Right cardiac atrium (tissue), 5 donors: Measurements from ENCODE around the gene PVALB. TPM values are rescaled to one million over a fixed set of nuclear protein-coding genes. Genes with fewer than 3 reads are reported as not detected.

Experiments used
- ATAC-seq, 2 donors: fragments of 200-7000 bp; cut with Tn5 transposase; one replicate each; pipeline versions ENCODE4 v1.8.0 to v1.9.1; 2020; ENCODE audit warnings: moderate library complexity in 2 of 2, mild to moderate bottlenecking in 1 of 2
- DNase-seq, 3 donors: peaks; one replicate each; pipeline ENCODE4 v3.0.0-alpha.2; 2020
- H3K27ac ChIP-seq: one replicate; pipeline ENCODE4 v1.5.1; 2013; ENCODE audit warnings: mild to moderate bottlenecking, low read length, control low read depth, moderate library complexity
- H3K27me3 ChIP-seq: one replicate; pipeline ENCODE4 v1.6.1; 2013; ENCODE audit not compliant: control insufficient read depth, insufficient read depth
- H3K4me1 ChIP-seq: one replicate; pipeline ENCODE4 v1.6.1; 2013; ENCODE audit warnings: low read length; ENCODE audit not compliant: control insufficient read depth, insufficient read depth
- H3K4me3 ChIP-seq: one replicate; pipeline ENCODE4 v1.5.1; 2013; ENCODE audit warnings: low read length, control low read depth
- H3K9me3 ChIP-seq: one replicate; pipeline ENCODE4 v1.6.1; 2013; ENCODE audit warnings: low read length; ENCODE audit not compliant: control insufficient read depth
- WGBS: extraction: QIAGEN DNeasy Blood & Tissue Kit; methylation state at CpG from one replicate; pipeline ENCODE4 v1.1.7; 2013; 5-methylcytosine and 5-hydroxymethylcytosine counted together
- intact Hi-C, 4 donors: fragments of 100-400 bp; cut with DNase I; formaldehyde crosslinking; loops; one replicate each; pipeline versions ENCODE4 v1.11.0 to v1.14.0; 2022 to 2023
- polyA plus RNA-seq: library from polyadenylated mRNA; stranded (reverse); fragments of 200-250 nt; gene quantifications from one replicate; pipeline ENCODE4 v1.2.3, GENCODE V29; 2013
- total RNA-seq, 4 donors: library from RNA; stranded (reverse); fragmentation: NEBNext Ultra II Directional; extraction: Animal tissue kit (Norgen Biotek cat#: 25700); gene quantifications; one replicate each; pipeline ENCODE4 v1.2.1, GENCODE V29; 2021
- donor health status: healthy with polysubstance abuse.
- donor health status: DM: no; HTN: yes; CAD: no.
- donor health status: DM: no; HTN: no; CAD: no.
- donor health status: DM: no; HTN: yes; CAD: no; lungs with severe emphysema.
- donor health status: DM: yes; HTN: yes; CAD: no.

The PVALB gene
- total and polyA plus RNA-seq, 5 donors: not detected

- Histone ChIP-seq H3K27ac (no peak overlapping the region), H3K9me3 (no peaks in the 10 kb centered on the region), H3K4me3 (no peak overlapping the region), H3K4me1 (no peaks in the 10 kb centered on the region), H3K27me3 (no peaks in the 10 kb centered on the region)
- 93% methylated on average over 6 of the region's 6 CpGs for WGBS
- DNase-seq (no peak), ATAC-seq (no peak)
- intact Hi-C loops: no loop called here
Observed at GRCh38 chr22:36809351-36809750, 7.5 kb downstream of the PVALB start.

GRCh38 chr22:36808721-36809344, 8.0 kb downstream of the PVALB start:
- ATAC-seq (no peak), DNase-seq (no peak)
- intact Hi-C loops: no loop called here
- WGBS: 62% methylated on average over 1 of the region's 1 CpG
- Histone ChIP-seq H3K27ac (no peak overlapping the region), H3K4me3 (no peak overlapping the region), H3K27me3 (no peaks in the 10 kb centered on the region), H3K4me1 (no peaks in the 10 kb centered on the region), H3K9me3 (no peaks in the 10 kb centered on the region)

- WGBS: 82% methylated on average over 7 of the region's 7 CpGs
Observed at GRCh38 chr22:36807627-36808026, 9.2 kb downstream of the PVALB start.

GRCh38 chr22:36806835-36807234, 10.0 kb downstream of the PVALB start:
- intact Hi-C loops: no loop called here
- Histone ChIP-seq H3K27me3 (no peaks in the 10 kb centered on the region), H3K9me3 (no peaks in the 10 kb centered on the region), H3K4me3 (no peak overlapping the region), H3K27ac (no peak overlapping the region), H3K4me1 (no peaks in the 10 kb centered on the region)
- DNase-seq: no peak
- 42% methylated on average over 6 of the region's 6 CpGs for WGBS
- no peak for ATAC-seq

More at GRCh38 chr22:36807627-36808026, 9.2 kb downstream of the PVALB start:
- Histone ChIP-seq H3K9me3 (no peaks in the 10 kb centered on the region), H3K27me3 (no peaks in the 10 kb centered on the region), H3K4me1 (no peaks in the 10 kb centered on the region), H3K4me3 (no peak overlapping the region), H3K27ac (no peak overlapping the region)
- intact Hi-C loops: no loop called here
- ATAC-seq (no peak), DNase-seq (no peak)

GRCh38 chr22:36803358-36803757, 13.5 kb downstream of the PVALB start:
- Histone ChIP-seq H3K27ac (no peak overlapping the region), H3K4me1 (no peaks in the 10 kb centered on the region), H3K4me3 (no peak overlapping the region), H3K27me3 (no peaks in the 10 kb centered on the region), H3K9me3 (no peaks in the 10 kb centered on the region)
- ATAC-seq (no peak), DNase-seq (no peak)
- 71% methylated on average over 1 of the region's 1 CpG for WGBS
- intact Hi-C loops: no loop called here

GRCh38 chr22:36798674-36799066, 18.2 kb downstream of the PVALB start:
- Histone ChIP-seq H3K4me1 (no peaks in the 10 kb centered on the region), H3K9me3 (no peaks in the 10 kb centered on the region), H3K4me3 (no peak overlapping the region), H3K27ac (no peak overlapping the region), H3K27me3 (no peaks in the 10 kb centered on the region)
- intact Hi-C loops: no loop called here
- 79% methylated on average over 11 of the region's 11 CpGs for WGBS
- ATAC-seq: no peak
- DNase-seq: no peak

- 57% methylated on average over 12 of the region's 12 CpGs for WGBS
- ATAC-seq: peak in 1 of 2 donors; percentile 24
- no peak overlapping the region for H3K27ac ChIP-seq
- H3K27me3 ChIP-seq: no peaks in the 10 kb centered on the region
- no peak for DNase-seq
- intact Hi-C loops: no loop called here
- no peak overlapping the region for H3K4me3 ChIP-seq
- no peaks in the 10 kb centered on the region for H3K4me1 ChIP-seq
- H3K9me3 ChIP-seq: no peaks in the 10 kb centered on the region
Observed at GRCh38 chr22:36797911-36798673, 18.7 kb downstream of the PVALB start.

- Histone ChIP-seq H3K4me1 (no peaks in the 10 kb centered on the region), H3K27ac (no peak overlapping the region), H3K9me3 (no peaks in the 10 kb centered on the region), H3K27me3 (no peaks in the 10 kb centered on the region), H3K4me3 (no peak overlapping the region)
- 56% methylated on average over 9 of the region's 9 CpGs for WGBS
- ATAC-seq (no peak), DNase-seq (no peak)
- intact Hi-C loops: no loop called here
Observed at GRCh38 chr22:36797374-36797773, 19.5 kb downstream of the PVALB start.

GRCh38 chr22:36796552-36797175, 20.2 kb downstream of the PVALB start:
- intact Hi-C loops: no loop called here
- no peak for ATAC-seq
- WGBS: 54% methylated on average over 7 of the region's 7 CpGs
- Histone ChIP-seq H3K27me3 (no peaks in the 10 kb centered on the region), H3K9me3 (no peaks in the 10 kb centered on the region), H3K27ac (no peak overlapping the region), H3K4me1 (no peaks in the 10 kb centered on the region), H3K4me3 (no peak overlapping the region)
- DNase-seq: no peak

- ATAC-seq: no peak
- DNase-seq: no peak
- WGBS: 81% methylated on average over 7 of the region's 7 CpGs
- Histone ChIP-seq H3K4me3 (no peak overlapping the region), H3K27ac (no peak overlapping the region), H3K4me1 (no peaks in the 10 kb centered on the region), H3K9me3 (no peaks in the 10 kb centered on the region), H3K27me3 (no peaks in the 10 kb centered on the region)
- intact Hi-C loops: no loop called here
Observed at GRCh38 chr22:36795633-36796032, 21.2 kb downstream of the PVALB start.

- H3K9me3 ChIP-seq: no peaks in the 10 kb centered on the region
- WGBS: 43% methylated on average over 7 of the region's 7 CpGs
- DNase-seq (no peak), ATAC-seq (no peak)
- no peak overlapping the region for H3K27ac ChIP-seq
- no peaks in the 10 kb centered on the region for H3K27me3 ChIP-seq
- intact Hi-C loops: no loop called here
- H3K4me3 ChIP-seq: no peak overlapping the region
- H3K4me1 ChIP-seq: no peaks in the 10 kb centered on the region
Observed at GRCh38 chr22:36790648-36791047, 26.2 kb downstream of the PVALB start.
